HG03521 (cell line): Measurements from ENCODE around the gene C11orf65.
"Not testable (repeated sequence)": the region's sequence is repeated elsewhere in the genome, so short reads cannot be mapped to it uniquely, and the experiment has no call there.

Experiments
- ATAC-seq: cut with Tn5 transposase; IDR thresholded peaks from one replicate; pipeline ENCODE4 v1.9.1; 2021; ENCODE audit warnings: mild to moderate bottlenecking, moderate library complexity; ENCODE audit not compliant: unreplicated experiment

Gene C11orf65

GRCh38 chr11:108474664-108475463 lies 7.5 kb upstream of the C11orf65 start:
- no peak for ATAC-seq

- no peak for ATAC-seq
Measured at GRCh38 chr11:108472681-108473080, 5.4 kb upstream of the C11orf65 start.

DNA sequence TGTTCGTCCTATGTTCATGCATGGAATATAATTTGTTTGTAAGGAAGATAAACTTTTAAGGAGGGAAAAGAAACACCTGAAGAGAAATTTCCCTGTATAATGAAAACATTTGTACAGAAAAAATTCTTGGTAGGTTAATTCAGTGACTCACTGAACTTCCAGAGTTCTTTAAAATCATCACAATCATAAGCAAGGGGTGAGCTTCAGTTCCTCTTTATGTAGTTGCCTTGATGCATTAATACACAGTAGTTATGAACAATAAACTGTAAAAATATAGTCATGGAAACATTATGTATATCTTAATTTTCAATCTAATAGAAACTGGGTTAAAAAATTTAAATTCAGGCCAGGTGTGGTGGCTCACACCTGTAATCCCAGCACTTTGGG lies 1.1 kb upstream of the C11orf65 start:
- ATAC-seq: no peak

GRCh38 chr11:108466405-108466804 lies 924 bp downstream of the C11orf65 start:
- ATAC-seq: no peak

DNA sequence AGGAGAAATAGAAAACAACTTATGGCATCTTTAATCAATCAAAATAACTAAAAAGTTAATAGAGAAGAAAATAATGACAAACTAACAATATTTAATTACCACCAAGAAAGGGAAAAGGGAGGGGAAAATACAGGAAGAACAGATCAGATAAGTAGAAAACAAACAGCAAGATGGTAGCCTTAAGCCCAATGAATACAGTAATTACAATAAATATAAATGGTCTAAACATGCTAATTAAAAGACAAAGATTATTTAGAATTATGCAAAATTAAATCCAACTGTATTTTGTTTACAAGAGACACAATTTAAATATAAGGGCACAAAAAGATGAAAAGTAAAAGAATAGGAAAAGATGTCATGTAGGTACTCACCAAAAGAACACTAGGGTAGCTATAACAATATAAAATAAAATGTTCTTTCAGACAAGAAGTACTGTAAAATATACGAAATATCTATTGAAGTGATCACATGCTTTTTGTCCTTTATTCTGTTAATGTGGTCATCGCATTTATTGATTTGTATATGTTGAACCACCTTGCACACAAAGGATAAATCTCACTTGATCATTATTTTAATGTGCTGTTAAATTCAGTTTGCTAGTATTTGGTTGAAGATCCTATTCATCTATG lies 14.0 kb downstream of the C11orf65 start:
- no peak for ATAC-seq

DNA sequence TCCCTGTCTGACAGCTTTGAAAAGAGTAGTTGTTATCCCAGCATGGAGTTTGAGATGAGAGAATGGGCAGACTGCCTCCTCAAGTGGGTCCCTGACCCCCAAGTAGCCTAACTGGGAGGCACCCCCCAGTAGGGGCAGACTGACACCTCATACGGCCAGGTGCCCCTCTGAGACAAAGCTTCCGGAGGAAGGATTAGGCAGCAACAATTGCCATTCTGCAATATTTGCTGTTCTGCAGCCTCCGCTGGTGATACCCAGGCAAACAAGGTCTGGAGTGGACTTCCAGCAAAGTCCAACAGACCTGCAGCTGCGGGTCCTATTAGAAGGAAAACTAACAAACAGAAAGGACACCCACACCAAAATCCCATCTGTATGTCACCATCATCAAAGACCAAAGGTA lies 25.9 kb downstream of the C11orf65 start:
- not testable (repeated sequence) for ATAC-seq

DNA sequence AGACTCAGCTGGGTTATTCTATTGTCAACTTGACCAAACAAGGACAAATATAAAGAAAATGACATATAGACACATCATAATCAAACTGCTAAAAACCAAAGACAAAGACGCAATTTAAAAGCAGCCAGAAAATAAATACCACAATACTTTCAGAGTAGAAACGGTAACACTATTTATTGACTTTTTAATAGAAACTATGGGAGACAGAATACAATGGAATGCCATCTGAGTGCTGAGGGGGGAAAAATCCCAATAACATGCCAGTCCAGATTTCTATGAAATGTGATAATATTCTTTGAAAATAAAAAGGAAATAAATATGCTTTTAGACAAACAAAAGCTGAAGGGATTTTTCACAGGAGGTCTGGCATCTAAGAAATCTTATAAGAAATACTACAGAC lies 30.7 kb downstream of the C11orf65 start:
- ATAC-seq: no peak

DNA sequence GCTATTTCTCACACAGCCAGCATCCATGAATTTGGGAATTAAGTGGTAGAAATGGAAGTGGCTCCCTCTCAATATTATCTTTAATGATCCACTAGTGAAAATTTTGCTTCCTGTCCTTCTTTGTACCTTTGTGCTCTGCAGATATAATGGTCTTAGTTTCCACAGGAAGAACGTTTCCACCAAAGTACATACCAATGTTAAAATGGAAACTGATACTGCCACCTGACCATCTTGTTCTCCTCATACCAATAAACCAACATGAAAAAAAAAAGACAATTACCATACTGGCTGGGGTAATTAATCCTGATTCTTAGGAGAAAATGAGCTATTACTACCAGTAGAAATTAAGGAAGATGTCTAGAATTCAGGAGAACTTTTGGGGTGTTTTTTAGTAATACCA lies 32.3 kb downstream of the C11orf65 start:
- ATAC-seq: no peak

GRCh38 chr11:108432783-108433182 lies 34.5 kb downstream of the C11orf65 start:
- ATAC-seq: no peak

DNA sequence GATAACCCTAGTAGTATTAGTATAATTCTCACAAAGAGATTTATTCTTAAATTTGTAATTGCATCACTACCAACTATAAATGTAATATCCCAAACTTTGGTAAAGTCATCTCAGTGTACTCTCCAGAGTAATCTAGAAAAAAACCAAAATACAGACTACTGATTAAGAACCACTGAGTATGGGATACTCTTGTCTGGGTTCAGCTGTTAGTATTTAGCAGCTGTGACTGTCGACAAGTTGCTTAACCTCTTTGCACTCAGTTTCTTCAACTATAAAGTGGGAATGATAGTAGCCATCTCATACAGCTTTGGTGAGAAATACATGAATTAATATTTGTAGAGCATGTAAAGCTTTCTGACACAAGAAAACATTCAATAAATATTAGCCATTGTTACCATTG lies 35.3 kb downstream of the C11orf65 start:
- ATAC-seq: no peak

- no peak for ATAC-seq
Measured at GRCh38 chr11:108431370-108431769, 36.0 kb downstream of the C11orf65 start.

DNA sequence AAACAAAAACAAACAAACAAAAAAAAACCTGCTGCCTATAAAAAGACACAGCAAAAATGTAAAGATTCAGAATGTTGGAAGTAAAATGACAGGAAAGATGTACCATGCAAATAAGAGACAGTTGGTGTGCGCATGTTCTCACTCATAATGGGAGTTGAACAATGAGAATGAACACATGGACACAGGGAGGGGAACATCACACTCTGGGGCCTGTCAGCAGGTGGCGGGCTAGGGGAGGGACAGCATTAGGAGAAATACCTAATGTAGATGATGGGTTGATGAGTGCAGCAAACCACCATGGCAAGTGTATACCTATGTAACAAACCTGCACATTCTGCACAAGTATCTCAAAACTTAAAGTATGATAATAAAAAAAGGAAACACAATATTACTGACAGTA lies 49.8 kb downstream of the C11orf65 start:
- ATAC-seq: not testable (repeated sequence)

GRCh38 chr11:108414958-108415357 lies 52.4 kb downstream of the C11orf65 start:
- ATAC-seq: no peak

DNA sequence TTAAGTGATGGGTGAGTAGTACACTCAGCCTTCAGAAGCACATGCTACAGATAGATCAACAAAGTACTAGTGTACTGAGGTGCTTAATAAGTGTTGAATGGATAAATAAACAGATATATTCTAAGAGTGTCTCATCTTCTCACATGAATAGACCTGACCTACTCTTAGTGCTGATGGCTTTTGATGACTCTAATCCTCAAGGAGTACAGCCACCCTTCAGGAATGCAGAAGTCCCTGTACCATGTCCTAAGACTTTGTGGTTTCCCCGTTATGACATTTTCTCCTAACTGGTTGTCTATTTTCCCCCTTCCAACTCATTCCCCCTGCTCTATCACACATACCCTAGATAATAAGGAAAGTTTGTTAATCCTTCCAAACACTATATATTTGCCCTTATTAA lies 61.6 kb downstream of the C11orf65 start:
- no peak for ATAC-seq

GRCh38 chr11:108403052-108403451 lies 64.3 kb downstream of the C11orf65 start:
- ATAC-seq: no peak

DNA sequence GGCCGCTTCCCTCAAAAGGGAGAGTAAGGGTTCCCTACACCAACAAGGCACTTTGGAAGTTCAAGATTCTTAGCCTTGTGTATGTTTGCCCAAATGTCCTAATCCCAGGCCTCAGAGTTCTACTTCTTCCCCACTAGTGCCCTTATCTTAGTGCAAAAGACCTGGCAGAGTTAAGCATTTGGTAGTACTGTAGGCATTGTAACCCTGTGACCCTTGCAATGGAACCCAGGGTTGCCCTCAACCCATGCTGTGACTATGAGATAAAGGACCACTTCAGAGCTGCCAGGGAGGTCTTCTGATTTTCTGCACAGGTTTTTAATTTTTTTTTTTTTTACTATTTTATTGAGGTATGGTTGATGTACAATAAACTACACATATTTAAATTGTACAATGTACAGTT lies 65.1 kb downstream of the C11orf65 start:
- ATAC-seq: no peak

DNA sequence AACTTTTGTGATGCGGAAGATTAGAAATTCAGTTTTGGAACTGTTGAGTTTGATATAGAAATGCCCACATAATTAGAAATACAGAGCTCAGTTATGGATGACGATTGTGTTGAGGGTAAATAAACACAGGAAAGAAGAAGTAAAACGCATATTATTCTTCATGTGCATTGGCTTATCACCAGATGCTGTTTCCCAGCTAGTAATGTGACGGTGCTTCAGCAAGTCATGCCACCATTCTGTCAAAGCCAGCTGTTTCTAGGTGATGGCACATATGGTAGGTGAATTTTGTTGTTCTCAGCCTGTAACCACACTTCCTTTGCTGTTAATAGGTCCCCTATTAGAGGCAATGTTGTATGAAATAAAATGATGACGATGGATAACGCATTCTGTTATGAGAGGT lies 68.9 kb downstream of the C11orf65 start:
- no peak for ATAC-seq

- ATAC-seq: not testable (repeated sequence)
Measured at GRCh38 chr11:108396672-108397071, 70.7 kb downstream of the C11orf65 start.

DNA sequence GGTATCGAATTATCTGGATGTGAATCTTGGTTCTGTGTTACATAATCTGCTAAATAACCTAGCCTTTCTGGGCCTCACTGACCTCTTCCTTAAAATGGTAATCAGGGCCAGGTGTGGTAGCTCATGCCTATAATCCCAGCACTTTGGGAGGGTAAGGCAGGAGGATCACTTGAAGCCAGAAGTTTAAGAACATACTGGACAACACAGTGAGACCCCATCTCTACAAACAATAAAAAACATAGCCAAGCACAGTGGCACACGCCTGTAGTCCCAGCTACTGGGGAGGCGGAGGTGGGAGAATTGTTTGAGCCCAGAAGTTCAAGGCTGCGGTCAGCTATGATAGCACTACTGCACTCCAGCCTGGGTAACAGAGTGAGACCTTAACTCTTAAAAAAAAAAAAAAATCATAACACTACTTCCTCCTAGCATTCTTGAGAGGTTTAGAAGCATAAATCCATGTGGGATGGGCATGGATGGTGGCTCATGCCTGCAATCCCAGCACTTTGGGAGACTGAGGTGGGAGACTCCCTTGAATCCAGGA lies 72.5 kb downstream of the C11orf65 start:
- no peak for ATAC-seq

DNA sequence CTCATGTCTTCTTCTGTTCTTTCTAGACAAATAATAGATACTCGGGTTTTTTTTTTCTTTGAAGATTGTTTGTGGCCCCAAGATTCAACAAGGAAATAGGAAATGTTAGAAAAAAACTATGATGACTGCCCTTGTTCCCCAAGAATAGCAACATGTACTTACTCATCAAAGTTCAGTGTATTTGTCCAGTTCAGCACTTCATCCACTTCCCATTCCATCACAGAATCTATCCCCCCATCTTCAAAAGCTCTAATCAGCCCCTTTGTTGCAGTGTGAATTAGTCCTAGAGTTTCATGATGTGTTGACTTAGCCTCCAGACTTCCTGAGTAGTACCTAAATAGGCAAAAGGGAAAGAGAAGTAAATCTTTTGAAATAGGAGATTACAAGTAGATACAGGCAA lies 74.3 kb downstream of the C11orf65 start:
- no peak for ATAC-seq

- ATAC-seq: no peak
Measured at GRCh38 chr11:108392353-108392752, 75.0 kb downstream of the C11orf65 start.

DNA sequence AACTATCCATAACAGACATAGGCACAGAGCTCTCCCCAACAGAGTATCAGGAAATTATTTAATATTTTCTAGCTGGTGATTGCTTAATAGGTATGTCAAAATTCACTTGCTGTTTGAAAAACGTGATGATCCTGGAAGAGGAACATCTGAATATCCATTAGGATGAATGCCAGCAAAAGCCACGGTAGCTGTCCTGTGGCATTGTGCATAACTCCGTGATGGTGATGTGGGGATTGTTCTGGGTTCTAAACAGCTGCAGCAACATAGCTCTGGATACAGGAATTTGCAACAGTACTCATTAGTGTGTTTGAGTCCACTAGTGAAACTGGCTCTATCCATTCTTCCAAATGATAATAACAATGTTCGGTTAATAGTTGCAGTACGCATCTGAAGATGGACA lies 78.8 kb downstream of the C11orf65 start:
- no peak for ATAC-seq
